ENCODE measurements around the gene TMEM125.

The TMEM125 gene

DNA sequence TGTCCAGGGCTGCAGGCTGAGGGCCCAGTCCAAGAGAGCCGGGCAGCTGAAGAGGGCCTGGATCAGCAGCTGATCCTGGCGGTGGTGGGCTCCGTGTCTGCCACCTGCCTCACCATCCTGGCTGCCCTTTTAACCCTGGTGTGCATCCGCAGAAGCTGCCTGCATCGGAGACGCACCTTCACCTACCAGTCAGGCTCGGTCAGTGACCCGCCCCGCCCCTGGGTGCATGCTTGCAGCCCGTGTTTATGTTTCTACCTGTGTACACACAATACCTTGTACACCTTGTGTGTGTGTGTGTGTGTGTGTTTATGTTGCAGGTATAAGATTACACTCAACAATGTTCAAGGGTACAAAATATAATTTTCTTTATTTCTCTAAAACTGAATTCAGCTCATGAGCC, 44.0 kb downstream of the TMEM125 start:
- no peak for DNase-seq

DNA sequence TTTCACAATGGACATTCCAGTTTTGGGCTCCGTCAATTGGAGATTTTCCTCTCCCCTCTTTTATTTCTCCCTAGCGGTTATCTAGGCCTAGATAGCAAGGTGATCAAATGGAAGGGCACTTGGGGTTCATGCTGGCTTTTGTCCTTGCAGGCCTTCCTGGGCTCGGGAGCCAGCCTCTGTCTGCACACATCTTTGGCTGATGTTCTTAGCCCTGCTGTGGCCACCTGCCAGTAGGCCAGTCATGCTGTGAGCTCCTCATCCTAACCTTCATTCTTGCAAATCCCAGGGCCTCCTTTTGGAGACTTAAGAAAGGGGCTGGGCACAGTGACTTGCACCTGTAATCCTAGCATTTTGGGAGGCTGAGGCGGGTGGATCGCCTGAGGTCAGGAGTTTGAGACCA, 44.5 kb downstream of the TMEM125 start:
- no peak for DNase-seq

DNA sequence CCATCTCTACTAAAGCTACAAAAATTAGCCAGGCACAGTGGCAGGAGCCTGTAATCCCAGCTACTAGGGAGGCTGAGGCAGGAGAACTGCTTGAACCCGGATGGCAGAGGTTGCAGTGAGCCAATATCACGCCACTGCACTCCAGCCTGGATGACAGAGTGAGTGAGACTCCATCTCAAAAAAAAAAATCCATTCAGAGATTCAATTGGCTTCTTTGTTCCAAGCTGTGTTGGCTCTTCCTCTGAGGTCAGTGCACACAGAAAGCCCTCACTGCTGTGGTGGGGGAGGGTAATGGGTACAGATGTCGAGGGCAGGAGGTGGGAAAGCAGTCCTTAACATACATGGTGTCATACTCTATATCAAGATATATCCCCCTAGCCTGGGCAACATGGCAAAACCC, 45.7 kb downstream of the TMEM125 start:
- DNase-seq, result no peak

DNA sequence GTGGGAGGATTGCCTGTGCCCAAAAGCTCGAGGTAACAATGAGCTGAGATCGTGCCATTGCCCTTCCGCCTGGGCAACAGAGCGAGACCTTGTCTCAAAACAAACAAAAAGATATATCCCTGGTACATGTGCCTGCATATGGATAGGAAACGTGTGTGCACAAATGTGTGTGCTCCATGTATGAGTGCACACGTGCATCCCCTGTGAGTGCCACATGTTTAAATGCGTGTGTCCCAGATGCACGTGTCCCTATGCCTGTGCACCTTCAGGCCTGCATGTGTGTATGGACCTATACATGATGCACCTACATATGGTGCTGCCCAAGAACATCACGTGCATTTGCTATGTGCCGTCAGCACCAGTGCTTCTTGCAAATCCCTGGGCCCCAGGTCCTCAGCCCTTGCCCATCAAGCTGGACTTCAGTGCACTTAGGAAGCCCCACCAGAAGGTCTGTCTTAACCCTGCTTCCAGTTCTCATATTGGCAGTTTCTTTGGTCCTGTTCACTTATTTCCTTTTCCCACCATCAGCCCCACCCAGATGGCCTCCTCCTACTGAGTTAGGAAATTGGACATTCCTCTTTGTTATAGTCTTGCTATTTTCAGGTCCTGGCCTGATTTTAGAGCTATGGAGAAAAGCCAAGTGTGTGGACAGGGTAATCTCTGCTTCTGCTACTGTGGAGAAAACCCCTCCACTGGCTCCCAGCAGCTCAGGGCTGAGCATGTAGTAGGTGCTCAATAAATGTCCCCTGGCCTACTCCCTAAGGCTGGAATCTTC, 46.4 kb downstream of the TMEM125 start:
- no peak for DNase-seq

DNA sequence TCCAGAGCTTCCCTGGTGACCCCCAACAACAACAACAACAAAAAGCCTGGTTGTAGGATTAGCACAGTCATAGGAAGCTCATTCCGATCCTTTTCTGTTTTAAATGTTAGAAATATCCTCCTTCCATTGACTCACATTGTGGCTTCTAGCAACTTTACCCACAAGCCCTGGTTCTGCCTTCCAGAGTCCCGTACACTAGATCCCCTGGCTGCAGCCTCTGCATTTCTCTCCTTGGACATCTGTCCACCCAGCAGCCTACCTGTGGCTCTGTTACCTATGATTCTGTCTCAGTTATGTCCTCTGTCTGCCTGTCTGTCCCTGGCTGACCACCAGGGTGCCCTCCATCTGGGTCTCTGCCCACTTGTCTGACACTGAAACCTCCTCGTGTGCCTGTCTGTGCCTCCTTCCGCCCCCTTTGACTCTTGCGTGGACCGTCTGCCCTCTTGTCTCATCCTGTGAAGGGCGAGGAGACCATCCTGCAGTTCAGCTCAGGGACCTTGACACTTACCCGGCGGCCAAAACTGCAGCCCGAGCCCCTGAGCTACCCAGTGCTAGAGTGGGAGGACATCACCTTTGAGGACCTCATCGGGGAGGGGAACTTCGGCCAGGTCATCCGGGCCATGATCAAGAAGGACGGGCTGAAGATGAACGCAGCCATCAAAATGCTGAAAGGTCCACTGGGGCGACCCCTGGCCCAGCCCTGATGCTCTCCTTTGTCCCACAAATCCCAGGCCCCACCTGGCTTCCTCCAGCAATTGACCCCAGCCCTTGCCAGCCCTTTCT, 47.1 kb downstream of the TMEM125 start:
- DNase-seq, result no peak

DNA sequence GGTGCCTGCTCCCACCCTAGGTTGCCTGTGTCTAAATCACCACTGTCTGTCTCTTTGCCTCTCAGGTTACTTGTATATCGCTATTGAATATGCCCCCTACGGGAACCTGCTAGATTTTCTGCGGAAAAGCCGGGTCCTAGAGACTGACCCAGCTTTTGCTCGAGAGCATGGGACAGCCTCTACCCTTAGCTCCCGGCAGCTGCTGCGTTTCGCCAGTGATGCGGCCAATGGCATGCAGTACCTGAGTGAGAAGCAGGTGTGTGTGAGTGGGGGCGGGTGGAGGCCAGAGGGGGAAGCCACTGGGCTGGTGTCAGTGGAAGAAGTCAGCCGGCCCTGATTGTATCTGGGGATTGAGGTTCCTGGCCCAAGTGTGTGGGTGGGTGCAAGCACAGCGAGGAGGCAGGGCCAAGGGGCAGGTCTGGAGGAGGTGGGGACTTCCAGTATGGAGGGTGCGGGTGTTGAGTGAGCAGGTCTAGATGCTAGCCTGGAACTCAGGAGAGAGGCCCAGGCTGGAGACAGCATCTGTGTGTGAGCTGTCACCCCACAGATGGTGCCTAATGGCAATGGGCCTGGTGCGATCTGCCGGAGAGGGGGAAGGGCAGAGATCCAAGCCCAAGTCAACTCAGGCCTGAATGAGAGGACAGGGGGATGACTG, 48.2 kb downstream of the TMEM125 start:
- DNase-seq, result no peak

DNA sequence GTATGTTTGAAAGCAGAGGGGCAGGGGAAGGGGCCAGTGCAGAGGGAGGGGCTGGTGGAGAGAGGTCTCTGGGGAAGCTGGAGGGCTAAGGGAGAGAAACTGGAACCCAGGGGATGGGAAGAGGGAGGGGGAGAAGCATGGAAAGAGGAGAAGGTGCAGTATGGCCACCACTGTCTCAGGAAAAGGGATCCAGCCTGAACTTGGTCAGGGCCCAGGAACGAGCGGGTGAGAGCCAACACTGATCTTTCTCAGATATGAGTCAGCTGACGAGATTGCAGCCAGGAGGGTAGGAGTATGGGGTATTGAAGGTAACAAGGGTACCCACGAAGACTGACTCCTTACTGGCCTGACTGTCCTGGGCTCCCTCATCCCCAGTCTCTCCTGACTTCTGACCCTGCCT, 49.0 kb downstream of the TMEM125 start:
- DNase-seq, result no peak

DNA sequence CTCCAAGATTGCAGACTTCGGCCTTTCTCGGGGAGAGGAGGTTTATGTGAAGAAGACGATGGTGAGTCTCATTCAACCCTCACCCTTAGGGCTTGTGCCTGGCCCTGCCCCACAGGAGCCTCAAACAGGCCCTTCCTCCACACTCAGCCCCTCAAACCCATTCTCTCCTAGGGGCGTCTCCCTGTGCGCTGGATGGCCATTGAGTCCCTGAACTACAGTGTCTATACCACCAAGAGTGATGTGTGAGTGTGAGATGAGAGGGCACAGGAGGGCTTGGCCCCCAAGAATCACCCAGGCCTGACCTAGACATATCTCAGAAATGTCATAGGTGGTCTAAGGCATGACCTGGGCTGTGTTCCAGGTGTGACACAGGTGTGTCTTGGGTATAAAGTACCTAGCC, 49.5 kb downstream of the TMEM125 start:
- no peak for DNase-seq

DNA sequence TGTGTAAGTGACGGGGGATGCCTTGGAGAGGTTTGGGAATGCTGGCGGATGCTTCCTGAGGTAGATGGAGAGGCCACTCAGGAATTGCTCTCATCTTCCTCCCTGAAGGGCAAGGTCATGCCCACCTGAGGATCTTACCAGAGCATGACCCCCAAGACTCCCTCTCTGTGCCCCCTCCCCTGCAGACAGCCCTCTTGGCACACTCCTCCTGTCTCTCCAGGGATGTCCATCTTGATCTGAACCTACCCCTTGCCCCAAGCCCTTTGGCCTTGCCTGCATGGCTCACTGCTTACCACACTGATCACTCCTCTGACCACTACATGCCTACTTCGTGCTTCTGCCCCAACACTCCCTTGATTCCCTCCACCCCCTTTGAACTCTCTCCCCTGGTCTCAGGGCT, 50.0 kb downstream of the TMEM125 start:
- DNase-seq, result no peak

DNA sequence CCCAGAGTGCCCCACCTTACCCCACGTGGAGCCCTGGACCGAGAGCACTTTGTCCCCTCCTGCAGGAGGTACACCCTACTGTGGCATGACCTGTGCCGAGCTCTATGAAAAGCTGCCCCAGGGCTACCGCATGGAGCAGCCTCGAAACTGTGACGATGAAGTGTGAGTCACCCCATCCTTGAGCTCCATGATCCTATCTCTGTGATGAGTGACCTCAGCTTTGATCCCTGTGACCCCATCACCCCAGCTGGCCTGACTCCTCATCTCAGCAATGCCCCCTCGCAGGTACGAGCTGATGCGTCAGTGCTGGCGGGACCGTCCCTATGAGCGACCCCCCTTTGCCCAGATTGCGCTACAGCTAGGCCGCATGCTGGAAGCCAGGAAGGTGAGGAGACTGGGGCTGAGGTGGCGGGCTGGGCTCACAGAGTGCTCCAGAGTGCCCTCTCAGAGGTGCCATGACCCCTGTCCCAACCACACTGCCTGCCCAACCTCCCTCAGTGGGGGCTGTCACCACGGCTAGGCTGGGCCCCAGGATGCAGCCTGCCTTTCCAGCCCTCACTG, 51.6 kb downstream of the TMEM125 start:
- DNase-seq, result no peak

DNA sequence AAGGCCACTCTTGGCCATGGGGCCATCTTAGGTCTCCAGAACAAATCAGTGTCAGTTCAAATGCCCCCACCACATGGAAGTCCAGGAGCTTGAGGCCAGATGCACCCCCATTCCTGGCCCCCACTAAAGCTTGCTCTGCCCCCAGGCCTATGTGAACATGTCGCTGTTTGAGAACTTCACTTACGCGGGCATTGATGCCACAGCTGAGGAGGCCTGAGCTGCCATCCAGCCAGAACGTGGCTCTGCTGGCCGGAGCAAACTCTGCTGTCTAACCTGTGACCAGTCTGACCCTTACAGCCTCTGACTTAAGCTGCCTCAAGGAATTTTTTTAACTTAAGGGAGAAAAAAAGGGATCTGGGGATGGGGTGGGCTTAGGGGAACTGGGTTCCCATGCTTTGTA, 52.7 kb downstream of the TMEM125 start:
- no peak for DNase-seq
